ENCODE data around the gene BUD13.
"Not testable (repeated sequence)": the region's sequence is repeated elsewhere in the genome, so short reads cannot be mapped to it uniquely, and the experiment has no call there.

Gene BUD13

DNA sequence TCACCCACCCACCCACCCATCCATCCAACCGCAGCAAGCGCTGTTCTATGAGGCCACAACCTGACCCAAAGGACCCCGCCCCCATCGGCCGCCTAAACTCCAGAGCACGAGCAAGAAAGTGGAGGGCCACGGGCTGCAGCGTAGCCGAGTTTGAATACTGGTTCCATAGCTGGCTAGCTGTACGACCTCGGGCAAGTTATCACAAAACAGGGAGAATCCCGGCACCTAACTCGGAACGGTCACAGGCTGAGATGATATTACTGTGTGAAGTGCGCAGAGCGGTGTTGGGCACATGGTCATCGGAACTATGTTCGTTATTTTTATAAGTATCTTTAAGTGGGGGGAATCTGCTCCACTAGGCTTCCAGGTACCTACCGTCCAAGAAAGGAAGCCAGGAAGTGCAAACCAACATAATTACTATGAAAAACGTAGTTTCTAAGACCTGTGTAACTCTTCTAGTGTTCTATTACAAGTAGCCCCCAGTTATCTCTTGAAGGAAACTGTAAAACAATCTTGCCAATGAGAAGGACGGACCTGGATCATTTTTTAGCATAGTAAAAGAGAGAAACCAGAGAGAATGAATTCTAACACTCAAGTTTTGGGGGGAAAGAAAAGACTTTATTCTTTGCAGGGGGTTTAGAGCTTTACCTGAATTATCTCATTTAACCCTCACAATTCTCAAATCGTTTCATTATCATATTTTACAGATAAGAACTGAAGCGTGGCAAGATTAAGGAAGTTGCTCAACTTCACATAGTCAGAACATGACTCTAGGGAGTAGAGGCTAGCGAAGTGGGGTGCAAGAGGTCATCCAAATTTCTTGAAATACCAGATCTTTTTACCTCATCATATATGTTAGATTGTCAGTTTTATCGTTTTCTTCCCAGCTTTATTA is 663 bp upstream of the BUD13 start:
- Histone ChIP-seq H3K36me3 (peaks cover 19% of the 10 kb centered on the region), H3K27ac (peak overlapping the region; percentile 90), H3K9me3 (no peaks in the 10 kb centered on the region), H3K4me1 (ENCODE audit: control insufficient read depth in 1 of 2, insufficient read depth in 1 of 2, low read depth in 1 of 2, low read length in 1 of 2) (peaks cover 39 to 41% of the 10 kb centered on the region in 2 experiments), H3K4me3 (ENCODE audit: low read depth in 1 of 2, low read length in 1 of 2) (peak overlapping the region; percentile 81 to 89), H3K27me3 (no peaks in the 10 kb centered on the region)
- no peak for TF ChIP-seq CTCF (IDR thresholded peaks at IDR 0.05)

DNA sequence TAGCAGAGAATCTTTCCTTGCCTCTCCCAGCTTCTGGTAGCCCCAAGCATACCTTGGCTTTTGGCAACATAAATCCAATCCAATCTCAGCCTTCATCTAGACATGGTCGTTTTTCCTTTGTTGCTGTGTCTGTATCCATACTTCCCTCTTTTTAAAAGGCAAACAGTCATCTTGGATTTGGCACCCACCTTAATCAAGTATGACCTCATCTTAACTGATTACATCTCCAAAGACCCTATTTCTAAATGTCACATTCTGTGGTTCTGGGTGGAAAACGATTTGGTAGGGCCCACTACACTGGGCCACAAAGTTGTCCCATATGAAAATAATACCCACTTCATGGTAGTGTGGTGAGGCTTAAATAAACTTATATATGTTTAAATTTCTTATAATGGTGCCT is 852 bp downstream of the BUD13 start:
- peak overlapping the region; percentile 90 for H3K27ac ChIP-seq
- no peaks in the 10 kb centered on the region for H3K27me3 ChIP-seq
- peaks cover 11% of the 10 kb centered on the region for H3K36me3 ChIP-seq
- H3K4me3 ChIP-seq (ENCODE audit: low read depth in 1 of 2, low read length in 1 of 2): peak overlapping the region; percentile 81 to 89
- no peak for TF ChIP-seq CTCF (IDR thresholded peaks at IDR 0.05)
- H3K9me3 ChIP-seq: no peaks in the 10 kb centered on the region
- H3K4me1 ChIP-seq (ENCODE audit: control insufficient read depth in 1 of 2, insufficient read depth in 1 of 2, low read depth in 1 of 2, low read length in 1 of 2): peaks cover 39 to 41% of the 10 kb centered on the region in 2 experiments

DNA sequence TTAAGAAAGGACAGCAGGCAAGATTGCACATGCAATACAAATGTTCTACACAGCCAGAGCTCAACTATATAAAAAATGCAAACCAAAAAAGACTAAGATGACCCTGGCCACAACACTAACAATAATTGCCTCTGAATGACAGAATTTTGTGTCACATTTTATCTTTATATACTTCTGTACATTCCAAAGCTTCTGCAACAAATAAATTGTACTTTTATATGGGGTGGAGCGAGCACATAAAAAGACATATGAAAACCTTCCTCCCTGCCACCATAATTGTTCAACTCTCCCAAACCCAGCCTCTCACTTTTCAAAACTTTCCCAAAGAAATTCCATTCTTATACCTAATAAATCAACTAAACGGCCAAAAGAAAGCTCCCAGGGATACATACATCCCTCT is 10.7 kb downstream of the BUD13 start:
- no peak for TF ChIP-seq CTCF (IDR thresholded peaks at IDR 0.05)
- H3K36me3 ChIP-seq: peaks cover 79% of the 10 kb centered on the region
- H3K9me3 ChIP-seq: no peaks in the 10 kb centered on the region
- no peaks in the 10 kb centered on the region for H3K27me3 ChIP-seq
- H3K27ac ChIP-seq: no peak overlapping the region
- H3K4me1 ChIP-seq (ENCODE audit: control insufficient read depth in 1 of 2, insufficient read depth in 1 of 2, low read depth in 1 of 2, low read length in 1 of 2): no peaks in the 10 kb centered on the region
- no peak overlapping the region for H3K4me3 ChIP-seq (ENCODE audit: low read depth in 1 of 2, low read length in 1 of 2)

- not testable (repeated sequence) for H3K27me3 ChIP-seq; H3K27ac ChIP-seq; H3K4me1 ChIP-seq (ENCODE audit: control insufficient read depth in 1 of 2, insufficient read depth in 1 of 2, low read depth in 1 of 2, low read length in 1 of 2); H3K4me3 ChIP-seq (ENCODE audit: low read depth in 1 of 2, low read length in 1 of 2); H3K9me3 ChIP-seq
- H3K36me3 ChIP-seq: peaks cover 86% of the 10 kb centered on the region
Measured at GRCh38 chr11:116756044-116756443, 16.7 kb downstream of the BUD13 start.

DNA sequence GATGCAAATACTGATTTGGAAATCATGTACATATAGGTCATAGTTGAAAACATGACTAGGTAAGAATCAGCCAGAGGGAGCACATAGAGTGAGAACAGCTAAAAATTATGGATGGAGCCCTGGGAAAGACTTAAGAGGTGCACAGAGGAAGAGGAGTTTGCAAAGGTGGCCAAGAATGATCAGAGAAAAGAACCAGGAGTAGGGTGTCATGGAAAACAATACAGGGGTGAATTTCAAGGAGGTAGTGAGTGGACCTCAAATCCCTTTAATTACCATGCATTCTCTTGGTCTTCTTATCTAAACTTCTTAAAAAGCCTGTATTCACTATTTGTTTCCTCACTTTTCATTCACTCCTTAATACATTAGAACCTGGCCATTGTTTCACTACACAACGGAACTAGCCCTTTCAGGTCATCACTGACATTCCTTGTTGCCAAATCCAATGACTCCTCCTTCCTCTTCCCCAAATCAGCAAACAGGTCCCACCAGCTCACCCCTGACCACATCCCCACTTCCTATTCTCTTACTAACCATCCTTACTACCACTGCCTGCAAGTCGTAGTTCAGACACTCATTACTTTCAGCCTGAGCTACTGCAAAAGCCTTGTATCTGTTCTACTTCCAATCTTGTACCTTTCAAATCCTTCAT is 22.6 kb downstream of the BUD13 start:
- Histone ChIP-seq H3K27ac (no peak overlapping the region), H3K27me3 (no peaks in the 10 kb centered on the region), H3K9me3 (no peaks in the 10 kb centered on the region), H3K36me3 (peaks cover 83% of the 10 kb centered on the region), H3K4me3 (ENCODE audit: low read depth in 1 of 2, low read length in 1 of 2) (no peak overlapping the region), H3K4me1 (ENCODE audit: control insufficient read depth in 1 of 2, insufficient read depth in 1 of 2, low read depth in 1 of 2, low read length in 1 of 2) (peaks cover 8 to 10% of the 10 kb centered on the region in 2 experiments)
- no peak for TF ChIP-seq CTCF (IDR thresholded peaks at IDR 0.05)

DNA sequence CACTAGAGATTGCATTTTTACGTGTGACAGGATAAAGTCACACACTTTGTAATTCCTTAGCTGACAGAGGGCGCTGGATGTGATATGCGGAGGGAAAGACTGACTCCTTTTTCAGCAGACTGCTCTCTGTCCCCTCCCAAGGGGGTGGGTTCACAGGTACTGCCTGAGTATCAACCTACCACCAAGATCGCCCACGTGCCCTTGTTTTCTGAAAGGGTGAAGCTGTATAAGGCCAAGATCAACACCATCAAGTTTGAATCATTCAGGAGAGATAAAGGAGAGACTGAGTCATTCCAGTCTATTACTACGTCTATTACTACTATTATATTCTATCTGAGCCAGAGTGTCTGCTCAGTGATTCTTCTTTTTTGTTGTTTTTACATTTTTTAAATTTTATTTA is 30.7 kb downstream of the BUD13 start:
- H3K9me3 ChIP-seq: no peaks in the 10 kb centered on the region
- no peaks in the 10 kb centered on the region for H3K27me3 ChIP-seq
- H3K27ac ChIP-seq: no peak overlapping the region
- no peak overlapping the region for H3K4me3 ChIP-seq (ENCODE audit: low read depth in 1 of 2, low read length in 1 of 2)
- no peaks in the 10 kb centered on the region for H3K4me1 ChIP-seq (ENCODE audit: control insufficient read depth in 1 of 2, insufficient read depth in 1 of 2, low read depth in 1 of 2, low read length in 1 of 2)
- H3K36me3 ChIP-seq: peaks cover 25% of the 10 kb centered on the region
- TF ChIP-seq CTCF (IDR thresholded peaks at IDR 0.05): no peak

All from neutrophil (primary cell).